Thyroid gland (tissue), 4 donors: ENCODE data around the gene KLF5. TPM values are rescaled to one million over a fixed set of nuclear protein-coding genes. Genes with fewer than 3 reads are reported as not detected.

ENCODE experiments used
- DNase-seq, 2 donors: peaks; one replicate each; pipeline ENCODE4 v3.0.0-alpha.2; 2019
- H3K27ac ChIP-seq, 3 donors: fragments of 200-600 bp; sonication (generic); 1 replicate in 2 of 3; 2 replicates in 1 of 3; pipeline ENCODE4 v1.5.1; 2016 to 2019; ENCODE audit warnings: mild to moderate bottlenecking in 1 of 3, moderate library complexity in 1 of 3
- H3K27me3 ChIP-seq: fragments of 200-600 bp; sonication (generic); one replicate; pipeline ENCODE4 v1.5.1; 2019
- H3K36me3 ChIP-seq, 2 donors: fragments of 200-600 bp; sonication (generic); one replicate each; pipeline ENCODE4 v1.5.1; 2016 to 2019
- H3K4me1 ChIP-seq, 2 donors: fragments of 200-600 bp; sonication (generic); one replicate each; pipeline ENCODE4 v1.5.1; 2017 to 2019
- H3K4me3 ChIP-seq, 3 donors: fragments of 200-600 bp; sonication (generic); replicated peaks in 1 of 3; 1 replicate in 2 of 3; 2 replicates in 1 of 3; pipeline ENCODE4 v1.5.1; 2016; ENCODE audit warnings: mild to moderate bottlenecking in 1 of 3
- H3K9me3 ChIP-seq: fragments of 200-600 bp; sonication (generic); one replicate; pipeline ENCODE4 v1.5.1; 2017
- POLR2A ChIP-seq, 2 donors: fragments of 450-650 bp; IDR thresholded peaks; one replicate each; pipeline ENCODE4 v1.6.1; 2017; ENCODE audit warnings: antibody characterized with exemption in 2 of 2, mild to moderate bottlenecking in 2 of 2, moderate library complexity in 1 of 2
- WGBS, 2 donors: methylation state at CpG; one replicate each; pipeline ENCODE4 v1.1.5; 2017; 5-methylcytosine and 5-hydroxymethylcytosine counted together
- intact Hi-C: fragments of 100-400 bp; cut with DNase I; formaldehyde crosslinking; loops from one replicate; pipeline ENCODE4 v1.15.1; 2023
- total RNA-seq, 4 donors: library from RNA; depleted of rRNA; stranded (reverse); fragments of >200 nt; gene quantifications; one replicate each; pipeline ENCODE4 v1.2.3, GENCODE V29; 2016
- TF ChIP-seq, protein P1 (sequence below), 6 experiments: fragments of 200-600 bp in 3 of 6; fragments of 450-650 bp in 3 of 6; sonication (generic) in 3 of 6; IDR thresholded peaks; one replicate each; pipeline ENCODE4 v1.5.1; 2016 to 2019; ENCODE audit warnings: antibody characterized with exemption in 6 of 6, mild to moderate bottlenecking in 2 of 6, inconsistent platforms in 1 of 6, moderate library complexity in 1 of 6

The KLF5 gene
- total RNA-seq, 4 donors from 2014 or later, result 15.6 to 37.2 (median 23.6) TPM

DNA sequence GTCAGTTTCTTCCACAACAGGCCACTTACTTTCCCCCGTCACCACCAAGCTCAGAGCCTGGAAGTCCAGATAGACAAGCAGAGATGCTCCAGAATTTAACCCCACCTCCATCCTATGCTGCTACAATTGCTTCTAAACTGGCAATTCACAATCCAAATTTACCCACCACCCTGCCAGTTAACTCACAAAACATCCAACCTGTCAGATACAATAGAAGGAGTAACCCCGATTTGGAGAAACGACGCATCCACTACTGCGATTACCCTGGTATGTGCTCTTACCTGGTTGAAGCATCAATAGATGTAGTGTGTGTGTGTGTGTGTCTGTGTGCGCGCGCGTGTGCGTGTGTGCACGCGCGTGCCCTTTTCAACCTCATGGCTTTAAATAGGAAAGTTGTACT, 3.7 kb downstream of the KLF5 start:
- H3K4me1 ChIP-seq, result peaks cover 21 to 36% of the 10 kb centered on the region in 2 donors
- H3K9me3 ChIP-seq, result no peaks in the 10 kb centered on the region
- DNase-seq, result no peak
- WGBS, 2 donors, result 95 to 97% methylated on average over 13 of the region's 13 CpGs
- peaks cover 0 to 4% of the 10 kb centered on the region in 2 donors for H3K36me3 ChIP-seq
- H3K4me3 ChIP-seq, result no peak overlapping the region
- H3K27me3 ChIP-seq, result no peaks in the 10 kb centered on the region
- TF ChIP-seq, protein P1, sequence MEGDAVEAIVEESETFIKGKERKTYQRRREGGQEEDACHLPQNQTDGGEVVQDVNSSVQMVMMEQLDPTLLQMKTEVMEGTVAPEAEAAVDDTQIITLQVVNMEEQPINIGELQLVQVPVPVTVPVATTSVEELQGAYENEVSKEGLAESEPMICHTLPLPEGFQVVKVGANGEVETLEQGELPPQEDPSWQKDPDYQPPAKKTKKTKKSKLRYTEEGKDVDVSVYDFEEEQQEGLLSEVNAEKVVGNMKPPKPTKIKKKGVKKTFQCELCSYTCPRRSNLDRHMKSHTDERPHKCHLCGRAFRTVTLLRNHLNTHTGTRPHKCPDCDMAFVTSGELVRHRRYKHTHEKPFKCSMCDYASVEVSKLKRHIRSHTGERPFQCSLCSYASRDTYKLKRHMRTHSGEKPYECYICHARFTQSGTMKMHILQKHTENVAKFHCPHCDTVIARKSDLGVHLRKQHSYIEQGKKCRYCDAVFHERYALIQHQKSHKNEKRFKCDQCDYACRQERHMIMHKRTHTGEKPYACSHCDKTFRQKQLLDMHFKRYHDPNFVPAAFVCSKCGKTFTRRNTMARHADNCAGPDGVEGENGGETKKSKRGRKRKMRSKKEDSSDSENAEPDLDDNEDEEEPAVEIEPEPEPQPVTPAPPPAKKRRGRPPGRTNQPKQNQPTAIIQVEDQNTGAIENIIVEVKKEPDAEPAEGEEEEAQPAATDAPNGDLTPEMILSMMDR (IDR thresholded peaks at IDR 0.05), result no peak
- no peak for TF ChIP-seq POLR2A (IDR thresholded peaks at IDR 0.05)
- intact Hi-C loops, result no loop called here
- H3K27ac ChIP-seq, result peak overlapping the region; percentile 76 to 93 (median 87)

DNA sequence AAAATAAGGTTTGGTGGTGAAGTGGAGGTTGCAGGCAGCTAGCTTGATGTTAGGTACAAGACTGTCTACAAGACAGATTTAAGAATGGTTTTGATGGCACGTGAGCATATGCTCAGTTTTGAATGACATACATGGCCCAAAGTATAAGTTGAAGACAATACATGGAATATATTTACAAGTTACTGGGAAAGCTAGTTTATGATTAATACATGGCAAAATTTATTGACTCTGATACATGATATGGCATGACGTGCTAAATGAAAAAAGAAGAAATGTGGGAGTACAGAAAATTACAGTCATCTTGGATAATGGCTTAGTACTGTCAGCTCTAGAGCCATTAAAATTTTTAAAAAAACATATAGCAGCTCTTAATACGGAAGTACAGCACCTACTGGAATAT, 4.4 kb downstream of the KLF5 start:
- no peak for DNase-seq
- TF ChIP-seq POLR2A (IDR thresholded peaks at IDR 0.05), result no peak
- TF ChIP-seq, protein P1 (IDR thresholded peaks at IDR 0.05), result no peak
- H3K27ac ChIP-seq, result peak overlapping the region in 2 of 3 donors; percentile 53 to 54
- H3K4me1 ChIP-seq, result peaks cover 21 to 37% of the 10 kb centered on the region in 2 donors
- WGBS, 2 donors, result 82 to 88% methylated on average over 3 of the region's 3 CpGs
- intact Hi-C loops, result no loop called here
- H3K36me3 ChIP-seq, result peaks cover 0 to 8% of the 10 kb centered on the region in 2 donors
- no peak overlapping the region for H3K4me3 ChIP-seq
- H3K9me3 ChIP-seq, result no peaks in the 10 kb centered on the region
- H3K27me3 ChIP-seq, result no peaks in the 10 kb centered on the region

DNA sequence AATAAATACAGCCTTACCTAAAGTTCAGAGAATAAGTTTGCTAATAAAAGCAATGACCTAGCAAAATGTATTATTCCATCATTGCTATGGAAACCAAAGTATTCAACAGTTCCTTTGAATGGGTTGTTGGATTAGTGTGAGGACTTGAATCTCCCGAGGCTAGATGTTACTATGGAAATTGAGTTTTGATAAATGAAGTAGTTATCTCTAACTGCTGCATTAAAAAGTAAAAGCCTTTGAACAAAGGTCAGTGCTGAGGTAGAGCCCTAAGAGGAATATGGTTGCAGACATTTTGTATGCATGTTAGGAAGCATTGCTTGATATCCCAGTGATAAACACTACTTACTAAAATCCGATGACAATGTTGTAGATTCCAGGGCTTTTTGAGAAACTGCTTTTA, 6.2 kb downstream of the KLF5 start:
- peaks cover 0 to 8% of the 10 kb centered on the region in 2 donors for H3K36me3 ChIP-seq
- no peaks in the 10 kb centered on the region for H3K27me3 ChIP-seq
- H3K4me1 ChIP-seq, result peaks cover 21 to 37% of the 10 kb centered on the region in 2 donors
- 47 to 57% methylated on average over 2 of the region's 2 CpGs for WGBS, 2 donors
- DNase-seq, result no peak
- intact Hi-C loops, result no loop called here
- no peaks in the 10 kb centered on the region for H3K9me3 ChIP-seq
- H3K4me3 ChIP-seq, result no peak overlapping the region
- no peak for TF ChIP-seq POLR2A (IDR thresholded peaks at IDR 0.05)
- TF ChIP-seq, protein P1 (IDR thresholded peaks at IDR 0.05), result no peak
- H3K27ac ChIP-seq, result peak overlapping the region in 2 of 3 donors; percentile 54 to 56

DNA sequence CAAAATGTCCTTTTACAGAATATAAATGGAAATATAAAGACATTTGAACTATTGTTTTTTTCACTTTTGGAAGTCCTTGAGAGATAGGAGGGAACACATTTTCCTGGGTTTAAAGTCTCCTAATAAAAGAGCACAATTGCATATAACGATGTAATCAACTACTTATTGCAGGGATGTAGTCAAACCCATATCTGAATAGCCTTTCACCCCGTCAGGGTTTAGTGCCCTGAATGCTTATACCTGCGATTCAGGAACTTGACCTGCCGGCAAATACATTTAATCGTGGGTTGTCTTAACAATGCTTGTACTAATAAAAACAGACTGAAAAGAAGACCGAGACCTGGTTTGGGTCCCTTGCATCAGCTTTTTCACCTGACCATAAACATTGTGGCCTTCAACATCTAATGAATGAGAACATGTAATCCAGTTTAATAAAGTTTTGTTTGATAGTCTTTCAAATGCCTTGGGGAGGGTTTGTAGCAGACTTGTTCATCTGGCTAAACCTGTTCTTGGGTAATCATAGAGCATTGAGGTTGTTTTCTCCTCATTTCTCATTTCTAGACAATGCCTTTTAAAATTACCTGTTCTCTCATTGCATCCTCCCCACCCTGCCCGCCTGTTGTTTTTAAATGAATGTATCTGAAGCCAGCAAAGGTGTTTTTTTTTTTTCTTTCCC, 7.0 kb downstream of the KLF5 start:
- Histone ChIP-seq H3K27me3 (no peaks in the 10 kb centered on the region), H3K36me3 (peaks cover 0 to 8% of the 10 kb centered on the region in 2 donors), H3K4me3 (no peak overlapping the region), H3K4me1 (peaks cover 27 to 40% of the 10 kb centered on the region in 2 donors), H3K9me3 (no peaks in the 10 kb centered on the region), H3K27ac (peak overlapping the region; percentile 54 to 64 (median 56))
- TF ChIP-seq, protein P1 (IDR thresholded peaks at IDR 0.05), result no peak
- TF ChIP-seq POLR2A (IDR thresholded peaks at IDR 0.05), result no peak
- intact Hi-C loops, result no loop called here
- 39 to 55% methylated on average over 7 of the region's 7 CpGs for WGBS, 2 donors
- DNase-seq, result peak; percentile 58 to 65

DNA sequence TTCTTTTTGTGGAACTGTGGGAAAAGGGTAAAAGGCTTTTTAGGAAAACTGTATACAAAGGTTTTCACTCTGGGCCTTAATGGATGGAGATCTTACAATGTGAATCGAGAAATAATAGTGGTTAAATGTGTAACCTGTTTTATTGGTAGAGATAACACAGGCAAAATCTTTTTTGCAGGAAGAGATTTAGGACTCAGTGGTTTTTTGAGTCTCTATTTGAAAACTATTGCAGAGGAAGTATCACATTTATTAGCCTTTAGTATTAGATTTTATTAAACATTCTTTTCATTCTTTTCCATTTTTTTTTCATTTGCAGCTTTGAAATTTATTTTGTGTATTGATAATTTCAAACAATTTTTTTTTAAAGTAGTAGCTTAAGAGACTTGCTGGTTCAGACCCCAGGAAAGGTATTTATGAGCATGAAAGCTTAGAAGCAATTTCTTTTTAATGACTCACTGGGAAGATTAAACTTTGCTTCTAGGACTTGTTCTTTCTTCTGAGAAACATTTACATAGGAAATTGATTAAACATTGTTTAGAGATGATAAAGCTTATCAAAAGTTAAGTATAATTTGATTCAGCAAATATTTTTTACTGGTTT, 10.5 kb downstream of the KLF5 start:
- Histone ChIP-seq H3K27me3 (no peaks in the 10 kb centered on the region), H3K27ac (peak overlapping the region; percentile 2 to 78 (median 21)), H3K4me1 (peaks cover 40 to 54% of the 10 kb centered on the region in 2 donors), H3K9me3 (no peaks in the 10 kb centered on the region), H3K36me3 (peaks cover 0 to 5% of the 10 kb centered on the region in 2 donors), H3K4me3 (no peak overlapping the region)
- TF ChIP-seq POLR2A (IDR thresholded peaks at IDR 0.05), result no peak
- TF ChIP-seq, protein P1 (IDR thresholded peaks at IDR 0.05), result no peak
- no peak for DNase-seq
- intact Hi-C loops, result no loop called here
- WGBS, 2 donors, result 90 to 97% methylated on average over 1 of the region's 1 CpG
